ENCODE results near the gene IL17RA. TPM values are rescaled to one million over a fixed set of nuclear protein-coding genes. Genes with fewer than 3 reads are reported as not detected.

Gene IL17RA
- total RNA-seq, 1 donor from 2014 or later, result 11.8 TPM

DNA sequence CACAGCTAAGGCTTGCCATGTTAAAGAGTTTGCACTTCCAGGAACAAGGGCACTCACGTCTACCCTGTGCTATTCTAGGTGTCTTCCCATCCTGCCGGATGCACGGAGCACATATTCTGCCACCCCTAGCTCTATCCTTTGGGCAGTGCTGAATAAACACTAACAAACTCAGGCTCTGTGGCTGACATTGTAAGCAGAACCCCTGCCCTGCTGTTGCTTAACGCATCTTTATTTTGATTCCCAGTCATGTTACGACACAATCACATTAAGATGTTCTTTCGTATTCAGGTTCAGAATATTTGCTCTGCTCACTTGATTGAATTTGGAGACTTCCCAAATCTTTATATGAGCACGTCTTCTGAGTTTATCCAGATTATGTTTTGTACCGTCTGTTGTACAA, 77.9 kb downstream of the IL17RA start:
- H3K4me1 Mint-ChIP-seq, result peaks cover 8% of the 10 kb centered on the region
- H3K36me3 Mint-ChIP-seq, result peaks cover 4% of the 10 kb centered on the region
- DNase-seq (ENCODE audit: low spot score in 2 of 2, unreplicated experiment in 2 of 2), result no peak
- no peaks in the 10 kb centered on the region for H3K27me3 Mint-ChIP-seq (ENCODE audit: low read depth)
- TF ChIP-seq, protein P1, sequence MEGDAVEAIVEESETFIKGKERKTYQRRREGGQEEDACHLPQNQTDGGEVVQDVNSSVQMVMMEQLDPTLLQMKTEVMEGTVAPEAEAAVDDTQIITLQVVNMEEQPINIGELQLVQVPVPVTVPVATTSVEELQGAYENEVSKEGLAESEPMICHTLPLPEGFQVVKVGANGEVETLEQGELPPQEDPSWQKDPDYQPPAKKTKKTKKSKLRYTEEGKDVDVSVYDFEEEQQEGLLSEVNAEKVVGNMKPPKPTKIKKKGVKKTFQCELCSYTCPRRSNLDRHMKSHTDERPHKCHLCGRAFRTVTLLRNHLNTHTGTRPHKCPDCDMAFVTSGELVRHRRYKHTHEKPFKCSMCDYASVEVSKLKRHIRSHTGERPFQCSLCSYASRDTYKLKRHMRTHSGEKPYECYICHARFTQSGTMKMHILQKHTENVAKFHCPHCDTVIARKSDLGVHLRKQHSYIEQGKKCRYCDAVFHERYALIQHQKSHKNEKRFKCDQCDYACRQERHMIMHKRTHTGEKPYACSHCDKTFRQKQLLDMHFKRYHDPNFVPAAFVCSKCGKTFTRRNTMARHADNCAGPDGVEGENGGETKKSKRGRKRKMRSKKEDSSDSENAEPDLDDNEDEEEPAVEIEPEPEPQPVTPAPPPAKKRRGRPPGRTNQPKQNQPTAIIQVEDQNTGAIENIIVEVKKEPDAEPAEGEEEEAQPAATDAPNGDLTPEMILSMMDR (IDR thresholded peaks at IDR 0.05; ENCODE audit: unreplicated experiment), result no peak
- no peak overlapping the region for H3K27ac Mint-ChIP-seq
- no peaks in the 10 kb centered on the region for H3K9me3 Mint-ChIP-seq
- no peak overlapping the region for H3K4me3 Mint-ChIP-seq

GRCh38 chr22:17164392-17165024, 79.7 kb downstream of the IL17RA start:
- peaks cover 6% of the 10 kb centered on the region for H3K4me1 Mint-ChIP-seq
- no peak for DNase-seq (ENCODE audit: low spot score in 2 of 2, unreplicated experiment in 2 of 2)

More at GRCh38 chr22:17164392-17165024, 79.7 kb downstream of the IL17RA start:
- H3K27me3 Mint-ChIP-seq (ENCODE audit: low read depth), result no peaks in the 10 kb centered on the region
- TF ChIP-seq, protein P1 (IDR thresholded peaks at IDR 0.05; ENCODE audit: unreplicated experiment), result peak; percentile 33
- no peak overlapping the region for H3K27ac Mint-ChIP-seq
- peaks cover 4% of the 10 kb centered on the region for H3K36me3 Mint-ChIP-seq
- no peak overlapping the region for H3K4me3 Mint-ChIP-seq
- no peaks in the 10 kb centered on the region for H3K9me3 Mint-ChIP-seq

Other genes with a start within 250 kb of the IL17RA start
- not detected in 3 replicates for gene GAB4, start 76.8 kb upstream of the IL17RA start, total RNA-seq
- gene TMEM121B, start 36.4 kb downstream of the IL17RA start, total RNA-seq, result 1.0 to 1.1 TPM (median 1.1 TPM) in 3 replicates
- gene HDHD5, start 74.3 kb downstream of the IL17RA start, total RNA-seq, result 42.3 to 47.1 TPM (median 42.6 TPM) in 3 replicates
- gene ADA2, start 134.4 kb downstream of the IL17RA start, total RNA-seq, result 43.1 to 45.6 TPM (median 44.9 TPM) in 3 replicates

Measured in mesothelial cell of epicardium (in vitro differentiated cells).